ENCODE results near the gene MS4A6A.
A peak's percentile ranks its signal among the peaks of the same experiment; 100 is the strongest.
"Not testable (repeated sequence)": the region's sequence is repeated elsewhere in the genome, so short reads cannot be mapped to it uniquely, and the experiment has no call there.

The MS4A6A gene, protein sequence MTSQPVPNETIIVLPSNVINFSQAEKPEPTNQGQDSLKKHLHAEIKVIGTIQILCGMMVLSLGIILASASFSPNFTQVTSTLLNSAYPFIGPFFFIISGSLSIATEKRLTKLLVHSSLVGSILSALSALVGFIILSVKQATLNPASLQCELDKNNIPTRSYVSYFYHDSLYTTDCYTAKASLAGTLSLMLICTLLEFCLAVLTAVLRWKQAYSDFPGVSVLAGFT
- 17.9 to 233 (median 103) reads per million in 17 experiments for total RNA-seq

GRCh38 chr11:60182541-60183330 lies at the start of gene MS4A6A:
Gene MS4A6A, minus strand, starts transcription at chr11:60183083. Its CDS starts 1,356 bp downstream, at chr11:60181727.
- peak; percentile 36 to 82 (median 58) for DNase-seq

- peak in 2 of 4 experiments; percentile 48 to 51 for DNase-seq
Observed at GRCh38 chr11:60230681-60231080, 47.8 kb upstream of the MS4A6A start.

DNA sequence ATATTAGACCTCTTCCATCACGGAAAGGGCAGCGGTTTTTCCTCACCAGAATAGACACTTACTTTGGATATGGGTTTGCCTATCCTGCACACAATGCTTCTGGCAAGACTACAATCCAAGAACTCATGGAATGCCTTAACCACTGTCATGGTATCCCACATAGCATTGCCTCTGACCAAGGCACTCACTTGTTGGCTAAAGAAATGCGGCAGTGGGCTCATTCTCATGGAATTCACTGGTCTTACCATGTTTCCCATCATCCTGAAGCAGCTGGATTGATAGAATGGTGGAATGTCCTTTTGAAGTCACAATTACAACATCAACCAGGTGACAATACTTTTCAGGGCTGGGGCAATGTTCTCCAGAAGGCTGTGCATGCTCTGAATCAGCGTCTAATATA lies 39.3 kb upstream of the MS4A6A start:
- DNase-seq, result no peak

DNA sequence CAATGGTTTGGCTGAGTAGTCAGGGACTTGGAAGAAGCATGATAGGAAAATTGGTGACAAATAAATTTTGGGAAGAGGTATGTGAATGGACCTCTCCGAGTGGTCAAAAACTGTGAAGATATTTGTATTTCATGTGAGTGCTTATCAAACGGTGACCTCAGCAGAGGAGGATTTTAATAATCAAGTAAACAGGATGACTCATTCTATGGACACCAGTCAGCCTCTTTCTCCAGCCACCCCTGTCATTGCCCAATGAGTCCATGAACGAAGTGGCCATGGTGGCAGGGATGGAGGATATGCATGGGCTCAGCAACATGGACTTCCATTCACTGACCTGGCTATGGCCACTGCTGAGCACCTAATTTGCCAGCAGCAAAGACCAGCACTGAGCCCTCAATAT lies 38.8 kb upstream of the MS4A6A start:
- peak; percentile 16 to 40 (median 28) for DNase-seq

DNA sequence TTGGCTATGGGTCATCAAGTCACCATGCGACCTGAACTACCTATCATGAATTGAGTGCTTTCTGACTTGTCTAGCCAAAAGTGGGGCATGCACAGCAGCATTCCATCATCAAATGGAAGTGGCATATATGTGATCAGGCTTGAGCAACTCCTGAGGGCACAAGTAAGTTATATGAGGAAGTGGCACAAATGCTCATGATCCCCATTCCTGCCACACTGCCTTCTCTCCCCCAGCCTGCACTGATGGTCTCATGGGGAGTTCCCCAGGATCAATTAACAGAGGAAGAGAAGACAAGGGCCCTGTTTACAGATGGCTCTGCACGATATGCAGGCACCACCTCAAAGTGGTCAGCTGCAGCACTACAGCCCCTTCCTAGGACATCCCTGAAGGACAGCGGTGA lies 38.3 kb upstream of the MS4A6A start:
- peak; percentile 58 to 77 (median 69) for DNase-seq

- no peak for DNase-seq
Observed at GRCh38 chr11:60214386-60214785, 31.5 kb upstream of the MS4A6A start.

DNA sequence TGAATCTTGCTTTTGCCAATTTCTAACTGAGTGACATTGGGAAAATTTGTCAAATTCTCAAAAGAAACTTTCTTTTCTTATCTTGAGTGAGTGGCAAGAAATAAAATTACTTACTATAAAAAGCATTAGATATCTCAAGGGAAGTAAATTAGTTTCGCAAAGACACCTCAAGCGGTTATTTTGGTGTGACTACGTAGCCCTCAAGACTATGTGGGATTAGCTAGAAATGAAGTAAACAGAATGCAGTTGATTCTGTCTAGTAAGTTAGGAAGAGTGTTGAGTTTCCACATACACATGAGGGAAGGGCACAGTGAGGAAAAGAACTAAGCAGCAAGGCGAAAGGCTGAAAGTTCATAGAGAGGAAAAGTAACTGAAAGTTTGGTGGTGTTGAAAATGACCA lies 28.3 kb upstream of the MS4A6A start:
- DNase-seq, result no peak

DNA sequence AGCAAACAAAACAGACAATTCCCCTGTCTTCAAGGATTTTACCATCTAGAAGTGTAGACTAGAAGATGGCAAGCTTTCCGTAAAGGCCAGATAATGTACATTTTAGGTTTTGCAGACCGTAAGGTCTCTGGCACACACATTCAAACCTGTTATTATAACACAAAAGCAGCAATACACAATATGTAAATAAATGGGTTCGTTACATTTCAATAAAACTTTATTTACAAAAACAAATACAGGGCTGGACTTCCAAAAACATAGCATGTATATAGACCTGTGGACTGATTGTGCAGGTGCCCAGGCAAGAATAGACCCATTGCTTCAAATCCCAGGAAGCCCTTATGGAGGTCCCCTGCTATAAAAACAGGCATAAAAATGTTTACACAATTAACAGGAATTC lies 27.1 kb upstream of the MS4A6A start:
- DNase-seq, result no peak

- DNase-seq, result no peak
Observed at GRCh38 chr11:60208951-60209350, 26.1 kb upstream of the MS4A6A start.

DNA sequence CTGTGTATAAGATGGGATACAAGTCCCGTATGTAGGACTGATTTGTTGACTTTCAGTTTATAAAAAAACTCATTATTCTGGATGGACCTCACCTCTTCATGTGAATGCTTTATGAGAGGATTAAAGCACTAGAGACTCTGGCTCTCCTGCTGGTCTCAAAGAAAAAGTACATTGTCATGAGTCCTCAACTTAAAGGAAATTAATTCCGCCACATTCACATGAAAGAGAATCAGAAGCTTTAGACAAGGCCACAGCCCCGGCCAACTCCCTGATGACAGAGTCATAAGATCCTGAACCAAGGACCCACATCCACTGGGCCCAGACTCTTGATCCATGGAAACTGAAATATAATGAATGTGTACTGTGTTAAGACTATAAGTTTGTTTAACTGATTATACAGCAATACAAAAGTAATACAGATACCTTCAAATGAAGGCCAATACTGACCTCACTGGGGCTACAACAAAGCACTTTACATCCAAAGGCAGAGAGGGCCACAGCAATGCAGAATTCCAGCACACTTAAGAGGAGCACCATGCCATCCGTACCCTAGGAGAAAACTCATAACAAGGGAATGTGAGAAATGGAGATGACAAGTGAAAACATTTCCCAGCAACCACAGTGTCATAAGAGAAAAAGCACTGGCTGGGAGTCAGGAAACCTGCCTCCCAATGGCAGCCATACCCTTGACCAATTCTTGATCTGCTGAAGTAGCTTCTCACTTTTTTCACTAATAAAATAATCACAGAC lies 25.4 kb upstream of the MS4A6A start:
- no peak for DNase-seq

GRCh38 chr11:60206616-60207015 lies 23.7 kb upstream of the MS4A6A start:
- no peak for DNase-seq

GRCh38 chr11:60204922-60205321 lies 22.0 kb upstream of the MS4A6A start:
- DNase-seq, result peak in 2 of 4 experiments; percentile 55 to 61

- DNase-seq, result not testable (repeated sequence)
Observed at GRCh38 chr11:60201334-60201733, 18.5 kb upstream of the MS4A6A start.

DNA sequence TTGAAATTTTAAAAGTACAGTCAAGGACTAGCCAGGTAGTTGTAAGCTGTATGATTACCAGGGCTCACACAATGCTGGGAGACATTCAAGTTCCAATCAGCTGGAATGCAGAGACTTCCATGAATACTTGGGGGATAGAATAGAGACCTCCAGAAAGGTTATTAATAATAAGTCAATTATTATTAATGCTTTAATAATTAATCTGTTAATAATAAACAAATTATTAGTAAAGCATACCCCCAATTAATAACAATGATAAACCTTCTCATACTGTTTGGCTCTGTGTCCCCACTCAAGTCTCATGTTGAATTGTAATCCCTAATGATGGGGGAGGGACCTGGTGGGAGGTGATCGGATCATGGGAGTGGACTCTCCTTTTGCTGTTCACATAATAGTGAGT lies 14.6 kb upstream of the MS4A6A start:
- no peak for DNase-seq

DNA sequence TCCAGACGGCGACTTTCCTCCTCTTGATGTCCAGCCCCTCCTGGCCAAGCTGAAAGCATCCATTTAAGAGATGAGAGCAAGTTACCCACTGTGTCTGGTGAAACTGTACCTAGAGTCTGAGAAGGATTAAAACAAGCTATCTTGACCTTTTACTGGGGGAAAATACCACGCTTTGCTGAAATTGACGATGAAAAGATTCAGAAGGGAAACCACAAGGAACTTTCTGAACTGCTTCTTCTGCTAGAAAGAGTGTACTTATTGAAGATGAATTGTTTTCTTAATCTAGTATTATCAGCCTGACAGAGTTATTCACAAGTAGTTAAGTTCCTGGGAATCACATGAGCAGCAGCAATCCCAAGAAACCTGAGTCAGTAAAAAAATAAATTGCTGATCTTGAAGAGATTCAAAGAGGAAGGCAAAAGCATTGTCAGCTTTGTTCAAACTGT lies 13.1 kb upstream of the MS4A6A start:
- peak; percentile 44 to 87 (median 62) for DNase-seq

DNA sequence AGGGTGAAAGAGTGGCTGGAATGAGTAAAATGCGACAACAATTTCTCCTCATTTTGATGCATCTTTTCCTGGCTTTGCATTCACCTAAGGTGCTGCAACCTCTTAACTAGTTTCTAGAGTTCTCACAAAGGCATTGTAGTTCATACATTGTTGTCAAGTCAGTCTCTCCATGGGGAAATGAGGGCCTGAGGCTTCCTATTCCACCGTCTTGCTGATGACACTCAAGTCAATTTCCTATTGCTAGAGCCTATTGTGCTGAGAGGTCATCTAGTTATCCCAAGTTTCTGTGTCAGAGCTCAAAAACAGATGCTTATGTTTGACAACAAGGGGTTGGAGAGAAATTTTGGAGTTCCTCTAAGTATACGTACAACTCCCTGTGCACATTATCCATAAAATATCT lies 11.6 kb upstream of the MS4A6A start:
- DNase-seq, result peak; percentile 23 to 43 (median 36)

DNA sequence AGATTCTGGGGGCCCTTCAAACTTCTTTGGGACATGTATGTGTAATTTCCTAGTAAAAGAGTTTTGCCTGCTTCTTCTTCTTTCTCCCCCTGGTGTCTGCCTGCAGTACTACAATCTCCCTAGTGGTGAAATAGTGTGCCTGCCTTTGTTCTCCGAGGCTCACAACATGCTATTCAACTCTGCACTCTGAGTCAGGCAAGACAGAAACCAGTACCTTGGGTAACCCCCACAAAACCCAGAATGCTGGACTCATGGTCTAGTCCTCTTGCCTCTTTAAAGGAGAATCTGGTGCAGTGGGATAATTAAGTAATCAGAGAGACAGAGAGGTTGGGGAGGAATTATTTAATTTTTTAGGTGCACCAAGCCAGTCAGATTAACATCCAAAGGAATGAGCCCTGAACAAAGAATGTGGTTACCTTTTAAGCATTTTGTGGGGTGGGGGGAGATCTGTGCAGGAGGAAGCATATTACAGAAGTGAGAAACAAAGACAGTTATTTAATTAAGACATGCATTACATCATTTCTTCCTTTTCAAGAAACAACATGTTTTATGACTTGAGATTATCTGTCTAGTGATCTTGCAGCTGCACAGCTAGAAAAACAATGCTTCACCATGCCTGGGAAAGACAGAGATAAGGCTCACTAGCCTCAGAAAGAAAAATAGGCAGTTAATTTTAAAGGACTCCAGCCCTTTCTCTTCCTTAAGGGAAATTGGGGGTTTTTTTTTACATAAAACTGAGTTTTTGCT lies 11.0 kb upstream of the MS4A6A start:
- peak; percentile 74 to 79 (median 77) for DNase-seq

- DNase-seq, result not testable (repeated sequence)
Observed at GRCh38 chr11:60192564-60192963, 9.7 kb upstream of the MS4A6A start.

DNA sequence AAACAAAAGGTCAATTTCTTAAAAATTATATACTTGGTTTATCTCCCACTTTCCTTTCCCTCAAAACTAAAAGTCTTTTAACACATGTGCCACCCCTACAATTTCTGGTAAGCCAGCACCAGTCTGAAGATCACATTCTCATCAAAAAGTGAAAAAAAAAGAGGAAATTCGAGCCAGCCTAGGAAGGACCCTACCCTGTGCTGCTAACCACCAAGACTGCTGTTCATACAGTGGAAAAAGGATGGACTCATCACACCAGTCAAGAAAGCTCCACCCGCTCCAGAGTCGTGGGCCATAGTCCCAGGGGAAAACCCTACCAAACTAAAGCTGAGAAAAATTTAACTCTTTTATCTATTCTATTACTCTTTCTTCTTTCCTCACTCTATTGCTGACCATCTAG lies 5.6 kb upstream of the MS4A6A start:
- peak; percentile 53 to 83 (median 78) for DNase-seq

DNA sequence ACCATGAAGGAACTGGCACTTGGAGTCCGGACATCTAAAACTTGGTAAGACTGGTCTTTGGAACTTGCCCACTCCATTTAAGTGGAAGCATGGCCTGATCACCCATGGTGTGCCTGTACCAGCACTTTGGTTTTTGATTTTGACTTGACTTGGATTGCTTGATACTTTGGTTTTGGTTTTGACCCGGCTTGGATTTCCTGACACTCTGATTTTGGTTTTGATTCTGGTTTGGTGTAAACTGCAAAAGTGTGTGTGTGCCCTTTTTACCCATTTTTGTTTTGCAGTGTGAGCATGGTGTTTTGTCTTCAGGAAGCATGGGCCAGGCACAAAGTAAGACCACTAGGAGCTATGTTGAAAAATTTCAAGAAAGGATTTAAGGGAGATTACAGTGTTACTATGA lies 3.2 kb upstream of the MS4A6A start:
- not testable (repeated sequence) for DNase-seq

GRCh38 chr11:60185512-60185827 lies 2.6 kb upstream of the MS4A6A start:
- not testable (repeated sequence) for DNase-seq

- DNase-seq, result peak; percentile 36 to 80 (median 62)
Observed at GRCh38 chr11:60184824-60185511, 2.1 kb upstream of the MS4A6A start.

Measured in suppressor macrophage (primary cell).